HepG2 (cell line): Measurements from ENCODE around the gene PCAT6. TPM values are rescaled to one million over a fixed set of nuclear protein-coding genes. Genes with fewer than 3 reads are reported as not detected.

Source experiments
- ATAC-seq: fragments of 200-7000 bp; cut with Tn5 transposase; 3 replicates; pipeline ENCODE4 v1.9.1; 2020; ENCODE audit warnings: mild to moderate bottlenecking, moderate library complexity
- BruUV-seq: library from RNA; stranded (reverse); fragments of 400-500 nt; replicated peaks from 2 replicates; lab custom pipeline; 2021; lab: Mats Ljungman, UMichigan
- CTCF ChIA-PET: fragments of 300-600 bp; formaldehyde crosslinking; extraction: SDS; loops from one replicate; lab custom pipeline; 2021; ENCODE audit warnings: low total read pairs, inconsistent platforms, low intra/inter-chr PET ratio; lab: Yijun Ruan, JAX
- POLR2A ChIA-PET: fragments of 350-600 bp; sonication (Branson Sonifier 250); formaldehyde crosslinking; loops from one replicate; lab custom pipeline; 2020; ENCODE audit warnings: antibody characterized with exemption, inconsistent platforms; lab: Yijun Ruan, JAX
- DNase-seq: peaks from one replicate; pipeline ENCODE4 v3.0.0-alpha.2; 2015; ENCODE audit warnings: low spot score
- FAIRE-seq: peaks from 3 replicates; lab custom pipeline; 2011; peaks lifted over from hg19 to GRCh38; lab: Jason Lieb, UNC
- H2AFZ ChIP-seq: one replicate; pipeline ENCODE4 v1.6.1; 2011; ENCODE audit warnings: low read length, inconsistent platforms
- H3K27ac ChIP-seq: fragments of 300-600 bp; 3 replicates; pipeline ENCODE4 v1.8.0; 2011; ENCODE audit warnings: mixed run types, mild to moderate bottlenecking, mixed read lengths, low read length, inconsistent platforms; ENCODE audit not compliant: insufficient read depth; ENCODE audit errors: extremely low read length
- H3K27me3 ChIP-seq, 2 experiments: fragments of 200-600 bp in 1 of 2; 2 replicates in 1 of 2; 3 replicates in 1 of 2; pipeline versions ENCODE4 v1.6.0 to v1.8.0; 2011; ENCODE audit warnings: low read length in 2 of 2, mild to moderate bottlenecking in 2 of 2, moderate library complexity in 2 of 2, inconsistent platforms in 1 of 2; ENCODE audit not compliant: insufficient read depth in 2 of 2, control insufficient read depth in 1 of 2
- H3K36me3 ChIP-seq, 2 experiments: fragments of 200-600 bp in 1 of 2; replicated peaks in 1 of 2; 2 replicates in 1 of 2; 3 replicates in 1 of 2; pipeline versions ENCODE4 v1.5.1 to v1.8.0; 2011; ENCODE audit warnings: low read length in 2 of 2, inconsistent platforms in 1 of 2; ENCODE audit not compliant: insufficient read depth in 2 of 2, control insufficient read depth in 1 of 2
- H3K4me1 ChIP-seq: 2 replicates; pipeline ENCODE4 v1.5.1; 2012; ENCODE audit warnings: low read length, inconsistent platforms; ENCODE audit not compliant: insufficient read depth
- H3K4me2 ChIP-seq: 2 replicates; pipeline ENCODE4 v1.6.0; 2011; ENCODE audit warnings: low read depth, low read length, inconsistent platforms
- H3K4me3 ChIP-seq, 3 experiments: fragments of 200-600 bp in 1 of 3; sonication (generic), shearing (Covaris generic) in 1 of 3; replicated peaks in 1 of 3; 2 replicates each; pipeline ENCODE4 v1.5.1; 2011 to 2016; ENCODE audit warnings: low read length in 3 of 3, inconsistent platforms in 2 of 3, low read depth in 2 of 3, mild to moderate bottlenecking in 2 of 3, control low read depth in 1 of 3, mixed read lengths in 1 of 3; ENCODE audit not compliant: insufficient read depth in 1 of 3
- H3K79me2 ChIP-seq: one replicate; pipeline ENCODE4 v1.6.1; 2011; ENCODE audit warnings: low read length, inconsistent platforms; ENCODE audit not compliant: insufficient read depth
- H3K9ac ChIP-seq: 2 replicates; pipeline ENCODE4 v1.6.0; 2011; ENCODE audit warnings: mild to moderate bottlenecking, low read depth, low read length, inconsistent platforms; ENCODE audit not compliant: insufficient read depth
- H3K9me3 ChIP-seq: 2 replicates; pipeline ENCODE4 v1.5.1; 2012; ENCODE audit warnings: mild to moderate bottlenecking, low read length
- H4K20me1 ChIP-seq: 2 replicates; pipeline ENCODE4 v1.6.0; 2011; ENCODE audit warnings: inconsistent platforms, mild to moderate bottlenecking, low read length, moderate library complexity; ENCODE audit not compliant: insufficient read depth
- HMG20B ChIP-seq: conservative IDR thresholded peaks from 2 replicates; pipeline ENCODE4 v1.6.1; 2016; ENCODE audit warnings: missing genetic modification reagents, missing compliant biosample characterization
- HOXD1 ChIP-seq: sonication (generic); formaldehyde crosslinking; IDR thresholded peaks from 2 replicates; pipeline ENCODE4 v1.5.0; 2020; ENCODE audit warnings: missing genetic modification reagents
- IKZF1 ChIP-seq: fragments of 450-650 bp; IDR thresholded peaks from 2 replicates; pipeline ENCODE4 v1.7.1; 2016
- KDM4B ChIP-seq: sonication (generic); formaldehyde crosslinking; IDR thresholded peaks from 2 replicates; pipeline ENCODE4 v1.4.0; 2020; ENCODE audit warnings: missing genetic modification reagents
- RBFOX2 ChIP-seq: fragments of 200-400 bp; formaldehyde crosslinking; IDR thresholded peaks from 2 replicates; pipeline ENCODE4 v1.6.1; 2017; ENCODE audit warnings: low read depth, mild to moderate bottlenecking, low read length
- ZBTB34 ChIP-seq: sonication (generic); formaldehyde crosslinking; IDR thresholded peaks from 2 replicates; pipeline ENCODE4 v1.8.0; 2022; ENCODE audit warnings: mild to moderate bottlenecking, missing genetic modification reagents
- ZNF121 ChIP-seq: sonication (generic); formaldehyde crosslinking; IDR thresholded peaks from 2 replicates; pipeline ENCODE4 v1.5.0; 2020; ENCODE audit warnings: mild to moderate bottlenecking, missing genetic modification reagents
- ZNF207 ChIP-seq: fragments of 450-650 bp; IDR thresholded peaks from 2 replicates; pipeline ENCODE4 v1.6.1; 2016; ENCODE audit warnings: antibody characterized with exemption, borderline replicate concordance
- ZNF251 ChIP-seq: sonication (generic); formaldehyde crosslinking; IDR thresholded peaks from 2 replicates; pipeline ENCODE4 v1.9.0; 2021; ENCODE audit warnings: mild to moderate bottlenecking, missing genetic modification reagents
- ZNF263 ChIP-seq: sonication (generic); formaldehyde crosslinking; IDR thresholded peaks from 2 replicates; pipeline ENCODE4 v1.4.0; 2020; ENCODE audit warnings: missing genetic modification reagents
- ZNF292 ChIP-seq: sonication (generic); formaldehyde crosslinking; IDR thresholded peaks from 2 replicates; pipeline ENCODE4 v1.8.1; 2022; ENCODE audit warnings: mild to moderate bottlenecking, low read depth, missing genetic modification reagents, borderline replicate concordance
- ZNF619 ChIP-seq: sonication (generic); formaldehyde crosslinking; IDR thresholded peaks from 2 replicates; pipeline ENCODE4 v1.4.0; 2020; ENCODE audit warnings: mild to moderate bottlenecking, missing genetic modification reagents
- WGBS: methylation state at CpG from one replicate; pipeline ENCODE4 v1.1.6; 2017; ENCODE audit warnings: low lambda C conversion rate; 5-methylcytosine and 5-hydroxymethylcytosine counted together
- in situ Hi-C: cut with HindIII; loops from 2 replicates; pipeline ENCODE4 v1.10.0; 2017; ENCODE audit warnings: low pct_unique_long_range_greater_than_20kb; ENCODE audit not compliant: extremely low pct_ligation_motif_present
- intact Hi-C: fragments of 100-400 bp; cut with micrococcal nuclease; formaldehyde crosslinking; loops from one replicate; pipeline ENCODE4 v1.10.0; 2022; ENCODE audit not compliant: unreplicated experiment
- polyA plus RNA-seq, 8 experiments: library from polyadenylated mRNA; depleted of rRNA in 3 of 8; stranded (reverse) in 7 of 8; unstranded in 1 of 8; fragments of >200 nt; fragmentation: Illumina TruSeq in 4 of 8; extraction: Trizol in 4 of 8; gene quantifications; 2 replicates each; pipeline versions ENCODE4 v1.2.1 to v1.2.3, GENCODE V29; 2011 to 2016; ENCODE audit warnings: low read depth in 4 of 8, missing spikeins in 1 of 8, mixed read lengths in 1 of 8; ENCODE audit not compliant: insufficient read depth in 1 of 8
- total RNA-seq, 5 experiments: library from RNA; depleted of rRNA; stranded (reverse); fragments of >200 nt; fragmentation: Illumina TruSeq; extraction: Trizol; gene quantifications; 2 replicates each; pipeline ENCODE4 v1.2.3, GENCODE V29; 2016; ENCODE audit warnings: low read depth in 1 of 5
- TF ChIP-seq, protein P1 (sequence below): sonication (generic); formaldehyde crosslinking; IDR thresholded peaks from 2 replicates; pipeline ENCODE4 v1.4.0; 2020; ENCODE audit warnings: missing genetic modification reagents, borderline replicate concordance
- TF ChIP-seq, protein P2 (sequence below): sonication (generic); formaldehyde crosslinking; IDR thresholded peaks from 2 replicates; pipeline ENCODE4 v1.4.0; 2020; ENCODE audit warnings: missing genetic modification reagents
- TF ChIP-seq, protein P3 (sequence below): sonication (generic); formaldehyde crosslinking; IDR thresholded peaks from 2 replicates; pipeline ENCODE4 v1.4.0; 2020; ENCODE audit warnings: mild to moderate bottlenecking, missing genetic modification reagents

The PCAT6 gene
- total and polyA plus RNA-seq, 2 of the 13 experiments (the other 11 are each of a cell fraction or from before 2014, with no cell fraction given): 0.60 to 4.4 TPM

DNA sequence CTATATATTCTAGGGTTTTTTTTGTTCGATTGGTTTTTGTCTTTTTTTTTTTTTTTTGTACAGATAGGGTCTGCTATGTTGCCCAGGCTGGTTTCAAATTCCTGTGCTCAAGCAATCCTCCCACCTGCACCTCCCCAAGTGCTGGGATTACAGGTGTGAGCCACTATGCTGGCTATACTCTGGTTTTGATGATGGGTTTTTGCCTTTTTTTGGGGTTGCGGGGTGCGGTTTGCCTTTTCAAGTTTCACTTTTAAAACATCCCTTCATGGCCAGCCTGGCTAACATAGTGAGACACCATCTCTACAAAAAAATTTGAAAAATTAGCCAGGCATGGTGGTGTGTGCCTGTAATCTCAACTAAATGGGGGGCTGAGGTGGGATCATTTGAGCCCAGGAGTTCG is 12.5 kb upstream of the PCAT6 start:
- intact Hi-C loops: no loop called here
- ChIA-PET CTCF (no interaction called here), POLR2A (interaction anchor here (0.9 kb wide), 1 partner anchor 12 kb away, joined by 3 read pairs; the partner anchor contains the start of gene PCAT6)
- Histone ChIP-seq H3K9me3 (no peaks in the 10 kb centered on the region), H3K4me2 (no peak overlapping the region), H3K9ac (no peak overlapping the region), H3K79me2 (peaks cover 87% of the 10 kb centered on the region), H2AFZ (no peak overlapping the region), H3K27ac (no peak overlapping the region), H3K4me3 (no peak overlapping the region), H3K4me1 (peaks cover 6% of the 10 kb centered on the region), H3K27me3 (no peaks in the 10 kb centered on the region), H3K36me3 (peaks cover 7 to 18% of the 10 kb centered on the region in 2 experiments; a peak in 3 of 5 replicates), H4K20me1 (peaks cover 78% of the 10 kb centered on the region)
- TF ChIP-seq ZBTB34 (CRISPR knock-in tag) (no peak), RBFOX2 (no peak), ZNF207 (no peak), ZNF251 (CRISPR knock-in tag) (no peak), ZNF263 (CRISPR knock-in tag) (no peak), KDM4B (CRISPR knock-in tag) (no peak), ZNF121 (CRISPR knock-in tag) (no peak), IKZF1 (no peak), ZNF292 (CRISPR knock-in tag) (no peak), HOXD1 (CRISPR knock-in tag) (no peak), HMG20B (CRISPR knock-in tag) (no peak), ZNF619 (CRISPR knock-in tag) (no peak)
- TF ChIP-seq, protein P1, sequence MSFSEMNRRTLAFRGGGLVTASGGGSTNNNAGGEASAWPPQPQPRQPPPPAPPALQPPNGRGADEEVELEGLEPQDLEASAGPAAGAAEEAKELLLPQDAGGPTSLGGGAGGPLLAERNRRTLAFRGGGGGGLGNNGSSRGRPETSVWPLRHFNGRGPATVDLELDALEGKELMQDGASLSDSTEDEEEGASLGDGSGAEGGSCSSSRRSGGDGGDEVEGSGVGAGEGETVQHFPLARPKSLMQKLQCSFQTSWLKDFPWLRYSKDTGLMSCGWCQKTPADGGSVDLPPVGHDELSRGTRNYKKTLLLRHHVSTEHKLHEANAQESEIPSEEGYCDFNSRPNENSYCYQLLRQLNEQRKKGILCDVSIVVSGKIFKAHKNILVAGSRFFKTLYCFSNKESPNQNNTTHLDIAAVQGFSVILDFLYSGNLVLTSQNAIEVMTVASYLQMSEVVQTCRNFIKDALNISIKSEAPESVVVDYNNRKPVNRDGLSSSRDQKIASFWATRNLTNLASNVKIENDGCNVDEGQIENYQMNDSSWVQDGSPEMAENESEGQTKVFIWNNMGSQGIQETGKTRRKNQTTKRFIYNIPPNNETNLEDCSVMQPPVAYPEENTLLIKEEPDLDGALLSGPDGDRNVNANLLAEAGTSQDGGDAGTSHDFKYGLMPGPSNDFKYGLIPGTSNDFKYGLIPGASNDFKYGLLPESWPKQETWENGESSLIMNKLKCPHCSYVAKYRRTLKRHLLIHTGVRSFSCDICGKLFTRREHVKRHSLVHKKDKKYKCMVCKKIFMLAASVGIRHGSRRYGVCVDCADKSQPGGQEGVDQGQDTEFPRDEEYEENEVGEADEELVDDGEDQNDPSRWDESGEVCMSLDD (CRISPR knock-in tag): no peak
- TF ChIP-seq, protein P2, sequence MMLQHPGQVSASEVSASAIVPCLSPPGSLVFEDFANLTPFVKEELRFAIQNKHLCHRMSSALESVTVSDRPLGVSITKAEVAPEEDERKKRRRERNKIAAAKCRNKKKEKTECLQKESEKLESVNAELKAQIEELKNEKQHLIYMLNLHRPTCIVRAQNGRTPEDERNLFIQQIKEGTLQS (CRISPR knock-in tag): no peak
- TF ChIP-seq, protein P3, sequence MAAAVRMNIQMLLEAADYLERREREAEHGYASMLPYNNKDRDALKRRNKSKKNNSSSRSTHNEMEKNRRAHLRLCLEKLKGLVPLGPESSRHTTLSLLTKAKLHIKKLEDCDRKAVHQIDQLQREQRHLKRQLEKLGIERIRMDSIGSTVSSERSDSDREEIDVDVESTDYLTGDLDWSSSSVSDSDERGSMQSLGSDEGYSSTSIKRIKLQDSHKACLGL (CRISPR knock-in tag): no peak
- in situ Hi-C loops: no loop called here
- DNase-seq: no peak
- no peak for ATAC-seq
- FAIRE-seq: no peak
- WGBS: 95% methylated on average over 4 of the region's 4 CpGs
- no TSS peak for BruUV-seq
